Measurements from ENCODE around the gene TMC3. TPM values are rescaled to one million over a fixed set of nuclear protein-coding genes. Genes with fewer than 3 reads are reported as not detected.

The TMC3 gene
- polyA plus RNA-seq, 1 donor (not counting 4 experiments of a cell fraction or from before 2014, with no cell fraction given): not detected

GRCh38 chr15:81388436-81388770, 14.4 kb upstream of the TMC3 start:
- TF ChIP-seq EZH2 (IDR thresholded peaks at IDR 0.05; ENCODE audit: low read length) (no peak), CTCF (optimal IDR thresholded peaks at IDR 0.05 in 1 of 3, IDR thresholded peaks at IDR 0.05 in 1 of 3, conservative IDR thresholded peaks at IDR 0.05 in 1 of 3; ENCODE audit: extremely low read depth in 1 of 3, insufficient read depth in 2 of 3, low read length in 3 of 3) (no peak)
- no peaks in the 10 kb centered on the region for H3K4me1 ChIP-seq (ENCODE audit: control insufficient read depth, extremely low read depth, insufficient read depth, low read length)

GRCh38 chr15:81387621-81388435, 13.8 kb upstream of the TMC3 start:
- Histone ChIP-seq H3K27ac (ENCODE audit: control insufficient read depth, insufficient read depth, low read length) (no peak overlapping the region), H3K4me2 (ENCODE audit: control insufficient read depth, extremely low read depth, insufficient read depth, low read depth, low read length) (no peak overlapping the region), H3K9ac (ENCODE audit: control insufficient read depth, extremely low read depth, insufficient read depth, low read length) (no peak overlapping the region), H3K27me3 (ENCODE audit: control insufficient read depth, extremely low read depth, insufficient read depth, low read length) (no peaks in the 10 kb centered on the region), H3K9me3 (ENCODE audit: control insufficient read depth, low read depth, low read length) (no peaks in the 10 kb centered on the region), H4K20me1 (ENCODE audit: control insufficient read depth, extremely low read depth, insufficient read depth, low read length) (no peaks in the 10 kb centered on the region), H3K4me1 (ENCODE audit: control insufficient read depth, extremely low read depth, insufficient read depth, low read length) (no peaks in the 10 kb centered on the region), H3K4me3 (ENCODE audit: control insufficient read depth in 2 of 3, extremely low read depth in 1 of 3, insufficient read depth in 2 of 3, low read depth in 1 of 3, low read length in 3 of 3) (no peak overlapping the region), H3K36me3 (ENCODE audit: control insufficient read depth in 2 of 2, extremely low read depth in 1 of 2, insufficient read depth in 2 of 2, low read length in 2 of 2) (no peaks in the 10 kb centered on the region), H3K79me2 (ENCODE audit: control insufficient read depth, insufficient read depth, low read length) (no peaks in the 10 kb centered on the region), H2AFZ (ENCODE audit: control insufficient read depth, low read length) (no peak overlapping the region), H3K9me1 (ENCODE audit: control insufficient read depth, extremely low read depth, insufficient read depth, low read length) (no peaks in the 10 kb centered on the region)
- FAIRE-seq: no peak
- no peak for DNase-seq (ENCODE audit: low read depth, low spot score)
- TF ChIP-seq EZH2 (IDR thresholded peaks at IDR 0.05; ENCODE audit: low read length) (no peak), CTCF (optimal IDR thresholded peaks at IDR 0.05 in 1 of 3, IDR thresholded peaks at IDR 0.05 in 1 of 3, conservative IDR thresholded peaks at IDR 0.05 in 1 of 3; ENCODE audit: extremely low read depth in 1 of 3, insufficient read depth in 2 of 3, low read length in 3 of 3) (no peak)
- dilution Hi-C loops (cut with MboI; ENCODE audit: extremely low pct_ligation_motif_present, low sequenced_read_pairs): no loop called here

More at GRCh38 chr15:81388436-81388770, 14.4 kb upstream of the TMC3 start:
- Histone ChIP-seq H3K27me3 (ENCODE audit: control insufficient read depth, extremely low read depth, insufficient read depth, low read length) (no peaks in the 10 kb centered on the region), H2AFZ (ENCODE audit: control insufficient read depth, low read length) (no peak overlapping the region), H4K20me1 (ENCODE audit: control insufficient read depth, extremely low read depth, insufficient read depth, low read length) (no peaks in the 10 kb centered on the region), H3K4me2 (ENCODE audit: control insufficient read depth, extremely low read depth, insufficient read depth, low read depth, low read length) (no peak overlapping the region), H3K9me3 (ENCODE audit: control insufficient read depth, low read depth, low read length) (no peaks in the 10 kb centered on the region), H3K79me2 (ENCODE audit: control insufficient read depth, insufficient read depth, low read length) (no peaks in the 10 kb centered on the region), H3K36me3 (ENCODE audit: control insufficient read depth in 2 of 2, extremely low read depth in 1 of 2, insufficient read depth in 2 of 2, low read length in 2 of 2) (no peaks in the 10 kb centered on the region), H3K4me3 (ENCODE audit: control insufficient read depth in 2 of 3, extremely low read depth in 1 of 3, insufficient read depth in 2 of 3, low read depth in 1 of 3, low read length in 3 of 3) (no peak overlapping the region), H3K9me1 (ENCODE audit: control insufficient read depth, extremely low read depth, insufficient read depth, low read length) (no peaks in the 10 kb centered on the region), H3K9ac (ENCODE audit: control insufficient read depth, extremely low read depth, insufficient read depth, low read length) (no peak overlapping the region), H3K27ac (ENCODE audit: control insufficient read depth, insufficient read depth, low read length) (no peak overlapping the region)
- DNase-seq (ENCODE audit: low read depth, low spot score) (no peak), FAIRE-seq (no peak)
- dilution Hi-C loops (cut with MboI; ENCODE audit: extremely low pct_ligation_motif_present, low sequenced_read_pairs): no loop called here

Measured in keratinocyte (primary cell).